Gastrocnemius medialis (tissue), 4 donors: ENCODE measurements around the gene ACACB. TPM values are rescaled to one million over a fixed set of nuclear protein-coding genes. Genes with fewer than 3 reads are reported as not detected.

Experiments used
- ATAC-seq, 2 donors: fragments of 150-250 bp; one replicate each; pipeline ENCODE4 v1.9.1; 2016
- DNase-seq, 2 donors: peaks; one replicate each; pipeline ENCODE4 v3.0.0-alpha.2; 2019
- H3K27ac ChIP-seq, 4 donors: fragments of 200-600 bp; sonication (generic); 1 replicate in 1 of 4; 2 replicates in 3 of 4; pipeline ENCODE4 v1.5.1; 2016 to 2018; ENCODE audit warnings: mild to moderate bottlenecking in 2 of 4, moderate library complexity in 1 of 4
- H3K27me3 ChIP-seq, 3 donors: fragments of 200-600 bp; sonication (generic) in 2 of 3; 1 replicate in 1 of 3; 2 replicates in 2 of 3; pipeline versions ENCODE4 v1.5.1 to v1.6.0; 2016 to 2019; ENCODE audit warnings: mild to moderate bottlenecking in 1 of 3, moderate library complexity in 1 of 3
- H3K36me3 ChIP-seq, 2 donors: fragments of 200-600 bp; sonication (generic) in 1 of 2; one replicate each; pipeline ENCODE4 v1.5.1; 2017 to 2018
- H3K4me1 ChIP-seq, 2 donors: fragments of 200-600 bp; sonication (generic) in 1 of 2; one replicate each; pipeline ENCODE4 v1.5.1; 2016 to 2017; ENCODE audit warnings: mild to moderate bottlenecking in 2 of 2
- H3K4me3 ChIP-seq, 4 donors: fragments of 200-600 bp; sonication (generic) in 3 of 4; 1 replicate in 1 of 4; 2 replicates in 3 of 4; pipeline ENCODE4 v1.5.1; 2016 to 2019; ENCODE audit warnings: mild to moderate bottlenecking in 2 of 4
- H3K9me3 ChIP-seq, 3 donors: fragments of 200-600 bp; sonication (generic) in 2 of 3; 1 replicate in 1 of 3; 2 replicates in 2 of 3; pipeline ENCODE4 v1.5.1; 2016 to 2019
- CTCF ChIP-seq, 5 experiments: fragments of 450-650 bp in 3 of 5; fragments of 200-600 bp in 2 of 5; sonication (generic) in 2 of 5; IDR thresholded peaks in 4 of 5; conservative IDR thresholded peaks in 1 of 5; 1 replicate in 4 of 5; 2 replicates in 1 of 5; pipeline ENCODE4 v1.5.1; 2016 to 2019; ENCODE audit warnings: antibody characterized with exemption in 5 of 5, mild to moderate bottlenecking in 3 of 5, moderate library complexity in 3 of 5
- POLR2A ChIP-seq, 2 donors: fragments of 450-650 bp; IDR thresholded peaks; one replicate each; pipeline ENCODE4 v1.6.1; 2017; ENCODE audit warnings: antibody characterized with exemption in 2 of 2, mild to moderate bottlenecking in 2 of 2, moderate library complexity in 2 of 2
- in situ Hi-C, 4 donors: fragments of 200-750 bp; cut with MboI; loops; one replicate each; pipeline versions ENCODE4 v1.15.0 to v1.8.0; 2017; ENCODE audit warnings: low sequenced_read_pairs in 4 of 4
- intact Hi-C: fragments of 100-400 bp; cut with DNase I; formaldehyde crosslinking; loops from one replicate; pipeline ENCODE4 v1.15.1; 2023; ENCODE audit warnings: low total_unique reads
- total RNA-seq, 4 donors: library from RNA; depleted of rRNA; stranded (reverse); fragments of >200 nt; gene quantifications; one replicate each; pipeline versions ENCODE4 v1.1.0 to v1.2.3, GENCODE V29; 2016

The ACACB gene
- total RNA-seq, 4 donors from 2014 or later: 595 to 1,103 (median 698) TPM

GRCh38 chr12:109189291-109189690 lies 72.9 kb downstream of the ACACB start:
- Histone ChIP-seq H3K27me3 (no peaks in the 10 kb centered on the region), H3K27ac (peak overlapping the region; percentile 71 to 82 (median 75)), H3K36me3 (peaks cover 26 to 98% of the 10 kb centered on the region in 2 donors), H3K9me3 (no peaks in the 10 kb centered on the region), H3K4me1 (peaks cover 20 to 23% of the 10 kb centered on the region in 2 donors), H3K4me3 (no peak overlapping the region)
- intact Hi-C loops (no loop called here), in situ Hi-C loops (no loop called here)
- DNase-seq (peak in 1 of 2 donors; percentile 46), ATAC-seq (no peak)
- no peak for TF ChIP-seq CTCF (IDR thresholded peaks at IDR 0.05 in 4 of 5, conservative IDR thresholded peaks at IDR 0.05 in 1 of 5)
- no peak for TF ChIP-seq POLR2A (IDR thresholded peaks at IDR 0.05)

- in situ Hi-C loops (no loop called here), intact Hi-C loops (no loop called here)
- H3K9me3 ChIP-seq: no peaks in the 10 kb centered on the region
- TF ChIP-seq CTCF (IDR thresholded peaks at IDR 0.05 in 4 of 5, conservative IDR thresholded peaks at IDR 0.05 in 1 of 5) (no peak), POLR2A (IDR thresholded peaks at IDR 0.05) (no peak)
- no peak overlapping the region for H3K4me3 ChIP-seq
- peaks cover 20 to 23% of the 10 kb centered on the region in 2 donors for H3K4me1 ChIP-seq
- peak; percentile 38 to 42 for ATAC-seq
- no peaks in the 10 kb centered on the region for H3K27me3 ChIP-seq
- peak overlapping the region; percentile 71 to 82 (median 75) for H3K27ac ChIP-seq
- no peak for DNase-seq
- H3K36me3 ChIP-seq: peaks cover 21 to 98% of the 10 kb centered on the region in 2 donors
These were observed 75.3 kb downstream of the ACACB start for GRCh38 chr12:109191621-109192250.

GRCh38 chr12:109192358-109192757 lies 76.0 kb downstream of the ACACB start:
- Histone ChIP-seq H3K27ac (peak overlapping the region; percentile 71 to 82 (median 75)), H3K27me3 (no peaks in the 10 kb centered on the region), H3K4me1 (peaks cover 20 to 23% of the 10 kb centered on the region in 2 donors), H3K36me3 (peaks cover 21 to 98% of the 10 kb centered on the region in 2 donors), H3K9me3 (no peaks in the 10 kb centered on the region), H3K4me3 (no peak overlapping the region)
- TF ChIP-seq CTCF (IDR thresholded peaks at IDR 0.05 in 4 of 5, conservative IDR thresholded peaks at IDR 0.05 in 1 of 5): no peak
- no peak for TF ChIP-seq POLR2A (IDR thresholded peaks at IDR 0.05)
- intact Hi-C loops: no loop called here
- in situ Hi-C loops: no loop called here
- ATAC-seq (peak; percentile 93 to 96), DNase-seq (peak; percentile 61 to 81)

GRCh38 chr12:109193896-109194295 lies 77.5 kb downstream of the ACACB start:
- in situ Hi-C loops: no loop called here
- H3K36me3 ChIP-seq: peaks cover 21 to 98% of the 10 kb centered on the region in 2 donors
- intact Hi-C loops: no loop called here
- H3K9me3 ChIP-seq: no peaks in the 10 kb centered on the region
- ATAC-seq (no peak), DNase-seq (no peak)
- TF ChIP-seq POLR2A (IDR thresholded peaks at IDR 0.05) (no peak), CTCF (IDR thresholded peaks at IDR 0.05 in 4 of 5, conservative IDR thresholded peaks at IDR 0.05 in 1 of 5) (no peak)
- H3K27me3 ChIP-seq: no peaks in the 10 kb centered on the region
- no peak overlapping the region for H3K4me3 ChIP-seq
- H3K4me1 ChIP-seq: peaks cover 20 to 23% of the 10 kb centered on the region in 2 donors
- peak overlapping the region; percentile 71 to 82 (median 75) for H3K27ac ChIP-seq
